Measurements from ENCODE around the gene RGS3. TPM values are rescaled to one million over a fixed set of nuclear protein-coding genes. Genes with fewer than 3 reads are reported as not detected.
"Not testable (repeated sequence)": the region's sequence is repeated elsewhere in the genome, so short reads cannot be mapped to it uniquely, and the experiment has no call there.

RGS3 gene
- total RNA-seq, 2 experiments from 2014 or later: 68.9 to 77.2 TPM

GRCh38 chr9:113479174-113479621, 15.7 kb downstream of the RGS3 start:
- ChIA-PET POLR2A (interaction anchor here (1.0 to 1.2 kb wide), 2 partner anchors 38 to 100 kb away, joined by 3 read pairs; no protein-coding TSS in a partner anchor), CTCF (interaction anchor here (0.8 to 1.4 kb wide), 6 partner anchors 10 to 176 kb away, joined by 3 to 4 read pairs (median 3); no protein-coding TSS in a partner anchor)
- H3K27me3 Mint-ChIP-seq (ENCODE audit: low read depth): peaks cover 2% of the 10 kb centered on the region
- DNase-seq: peak; percentile 76
- no peaks in the 10 kb centered on the region for H3K36me3 Mint-ChIP-seq (ENCODE audit: low read depth)
- H3K27ac Mint-ChIP-seq: no peak overlapping the region
- peak; percentile 79 for ATAC-seq
- H3K4me3 Mint-ChIP-seq: no peak overlapping the region
- no peaks in the 10 kb centered on the region for H3K9me3 Mint-ChIP-seq (ENCODE audit: insufficient read depth)
- H3K4me1 Mint-ChIP-seq (ENCODE audit: low read depth): peaks cover 29% of the 10 kb centered on the region

- Mint-ChIP-seq H3K9me3 (ENCODE audit: insufficient read depth) (no peaks in the 10 kb centered on the region), H3K27me3 (ENCODE audit: low read depth) (peaks cover 2% of the 10 kb centered on the region), H3K4me1 (ENCODE audit: low read depth) (peaks cover 29% of the 10 kb centered on the region), H3K27ac (no peak overlapping the region), H3K4me3 (no peak overlapping the region), H3K36me3 (ENCODE audit: low read depth) (no peaks in the 10 kb centered on the region)
- no peak for DNase-seq
- ATAC-seq: no peak
- ChIA-PET POLR2A (no interaction called here), CTCF (interaction anchor here (1.2 kb wide), 1 partner anchor 9 kb away, joined by 3 read pairs; no protein-coding TSS in a partner anchor)
These were observed 17.1 kb downstream of the RGS3 start for GRCh38 chr9:113480612-113481011.

GRCh38 chr9:113481176-113481787, 17.8 kb downstream of the RGS3 start:
- no peak for DNase-seq
- CTCF ChIA-PET: no interaction called here
- Mint-ChIP-seq H3K36me3 (ENCODE audit: low read depth) (no peaks in the 10 kb centered on the region), H3K4me1 (ENCODE audit: low read depth) (peaks cover 29% of the 10 kb centered on the region), H3K27ac (no peak overlapping the region), H3K27me3 (ENCODE audit: low read depth) (peaks cover 2% of the 10 kb centered on the region), H3K9me3 (ENCODE audit: insufficient read depth) (no peaks in the 10 kb centered on the region), H3K4me3 (no peak overlapping the region)
- POLR2A ChIA-PET: no interaction called here
- no peak for ATAC-seq

GRCh38 chr9:113482341-113482740, 18.8 kb downstream of the RGS3 start:
- Mint-ChIP-seq H3K27me3 (ENCODE audit: low read depth) (peaks cover 2% of the 10 kb centered on the region), H3K4me1 (ENCODE audit: low read depth) (peaks cover 27% of the 10 kb centered on the region), H3K36me3 (ENCODE audit: low read depth) (no peaks in the 10 kb centered on the region), H3K4me3 (no peak overlapping the region), H3K27ac (no peak overlapping the region), H3K9me3 (ENCODE audit: insufficient read depth) (no peaks in the 10 kb centered on the region)
- ChIA-PET POLR2A (no interaction called here), CTCF (no interaction called here)
- DNase-seq: no peak
- ATAC-seq: no peak

GRCh38 chr9:113482991-113483675, 19.6 kb downstream of the RGS3 start:
- Mint-ChIP-seq H3K36me3 (ENCODE audit: low read depth) (no peaks in the 10 kb centered on the region), H3K4me1 (ENCODE audit: low read depth) (peaks cover 22% of the 10 kb centered on the region), H3K4me3 (no peak overlapping the region), H3K27me3 (ENCODE audit: low read depth) (peaks cover 2% of the 10 kb centered on the region), H3K9me3 (ENCODE audit: insufficient read depth) (no peaks in the 10 kb centered on the region), H3K27ac (no peak overlapping the region)
- CTCF ChIA-PET: no interaction called here
- no peak for ATAC-seq
- POLR2A ChIA-PET: interaction anchor here (1.3 kb wide), 1 partner anchor 8 kb away, joined by 3 read pairs; no protein-coding TSS in a partner anchor
- DNase-seq: no peak

- H3K4me1 Mint-ChIP-seq (ENCODE audit: low read depth): peaks cover 18% of the 10 kb centered on the region
- no peak for DNase-seq
- no peaks in the 10 kb centered on the region for H3K27me3 Mint-ChIP-seq (ENCODE audit: low read depth)
- ChIA-PET CTCF (interaction anchor here (0.6 kb wide), 1 partner anchor 260 kb away, joined by 3 read pairs; no protein-coding TSS in a partner anchor), POLR2A (interaction anchor here (1.3 kb wide), 1 partner anchor 9 kb away, joined by 3 read pairs; no protein-coding TSS in a partner anchor)
- no peak for ATAC-seq
- no peaks in the 10 kb centered on the region for H3K9me3 Mint-ChIP-seq (ENCODE audit: insufficient read depth)
- no peak overlapping the region for H3K4me3 Mint-ChIP-seq
- H3K27ac Mint-ChIP-seq: no peak overlapping the region
- no peaks in the 10 kb centered on the region for H3K36me3 Mint-ChIP-seq (ENCODE audit: low read depth)
These were observed 20.2 kb downstream of the RGS3 start for GRCh38 chr9:113483676-113484257.

- Mint-ChIP-seq H3K36me3 (ENCODE audit: low read depth) (no peaks in the 10 kb centered on the region), H3K4me1 (ENCODE audit: low read depth) (peaks cover 13% of the 10 kb centered on the region), H3K27me3 (ENCODE audit: low read depth) (no peaks in the 10 kb centered on the region), H3K9me3 (ENCODE audit: insufficient read depth) (no peaks in the 10 kb centered on the region), H3K4me3 (no peak overlapping the region), H3K27ac (no peak overlapping the region)
- ChIA-PET POLR2A (interaction anchor here (1.3 kb wide), 1 partner anchor 10 kb away, joined by 3 read pairs; no protein-coding TSS in a partner anchor), CTCF (interaction anchor here (0.6 kb wide), 1 partner anchor 260 kb away, joined by 3 read pairs; no protein-coding TSS in a partner anchor)
- no peak for DNase-seq
- no peak for ATAC-seq
These were observed 20.8 kb downstream of the RGS3 start for GRCh38 chr9:113484258-113484730.

GRCh38 chr9:113485761-113486115, 22.2 kb downstream of the RGS3 start:
- DNase-seq (no peak), ATAC-seq (no peak)
- Mint-ChIP-seq H3K27me3 (ENCODE audit: low read depth) (no peaks in the 10 kb centered on the region), H3K9me3 (ENCODE audit: insufficient read depth) (no peaks in the 10 kb centered on the region), H3K27ac (no peak overlapping the region), H3K4me3 (no peak overlapping the region), H3K36me3 (ENCODE audit: low read depth) (no peaks in the 10 kb centered on the region), H3K4me1 (ENCODE audit: low read depth) (peaks cover 5% of the 10 kb centered on the region)
- CTCF ChIA-PET: interaction anchor here (1.4 kb wide), 1 partner anchor 10 kb away, joined by 3 read pairs; no protein-coding TSS in a partner anchor
- POLR2A ChIA-PET: no interaction called here

GRCh38 chr9:113486327-113486726, 22.8 kb downstream of the RGS3 start:
- Mint-ChIP-seq H3K36me3 (ENCODE audit: low read depth) (no peaks in the 10 kb centered on the region), H3K27ac (no peak overlapping the region), H3K4me1 (ENCODE audit: low read depth) (no peaks in the 10 kb centered on the region), H3K9me3 (ENCODE audit: insufficient read depth) (no peaks in the 10 kb centered on the region), H3K27me3 (ENCODE audit: low read depth) (no peaks in the 10 kb centered on the region), H3K4me3 (no peak overlapping the region)
- no peak for DNase-seq
- POLR2A ChIA-PET: no interaction called here
- CTCF ChIA-PET: interaction anchor here (1.4 kb wide), 1 partner anchor 11 kb away, joined by 3 read pairs; no protein-coding TSS in a partner anchor
- ATAC-seq: no peak

- no peaks in the 10 kb centered on the region for H3K27me3 Mint-ChIP-seq (ENCODE audit: low read depth)
- ChIA-PET CTCF (no interaction called here), POLR2A (no interaction called here)
- H3K9me3 Mint-ChIP-seq (ENCODE audit: insufficient read depth): no peaks in the 10 kb centered on the region
- ATAC-seq (no peak), DNase-seq (no peak)
- no peaks in the 10 kb centered on the region for H3K36me3 Mint-ChIP-seq (ENCODE audit: low read depth)
- H3K4me1 Mint-ChIP-seq (ENCODE audit: low read depth): peaks cover 3% of the 10 kb centered on the region
- no peak overlapping the region for H3K27ac Mint-ChIP-seq
- H3K4me3 Mint-ChIP-seq: no peak overlapping the region
These were observed 24.5 kb downstream of the RGS3 start for GRCh38 chr9:113488071-113488470.

- no peaks in the 10 kb centered on the region for H3K27me3 Mint-ChIP-seq (ENCODE audit: low read depth)
- ATAC-seq (no peak), DNase-seq (no peak)
- no peak overlapping the region for H3K4me3 Mint-ChIP-seq
- H3K36me3 Mint-ChIP-seq (ENCODE audit: low read depth): no peaks in the 10 kb centered on the region
- H3K27ac Mint-ChIP-seq: no peak overlapping the region
- ChIA-PET CTCF (no interaction called here), POLR2A (no interaction called here)
- H3K4me1 Mint-ChIP-seq (ENCODE audit: low read depth): peaks cover 4% of the 10 kb centered on the region
- no peaks in the 10 kb centered on the region for H3K9me3 Mint-ChIP-seq (ENCODE audit: insufficient read depth)
These were observed 25.0 kb downstream of the RGS3 start for GRCh38 chr9:113488490-113488889.

GRCh38 chr9:113491147-113491546, 27.6 kb downstream of the RGS3 start:
- H3K36me3 Mint-ChIP-seq (ENCODE audit: low read depth); H3K27ac Mint-ChIP-seq; H3K9me3 Mint-ChIP-seq (ENCODE audit: insufficient read depth); H3K4me1 Mint-ChIP-seq (ENCODE audit: low read depth); H3K4me3 Mint-ChIP-seq; DNase-seq; H3K27me3 Mint-ChIP-seq (ENCODE audit: low read depth); ATAC-seq; POLR2A ChIA-PET: not testable (repeated sequence)
- CTCF ChIA-PET: interaction anchor here (0.8 kb wide), 1 partner anchor 88 kb away, joined by 4 read pairs; no protein-coding TSS in a partner anchor

Measured in activated CD8-positive, alpha-beta T cell treated with anti-CD3 and anti-CD28 coated beads, Interleukin-2, amount 10 ng/mL, durations not matched to agents 7 days and 5 days (primary cell).